Coronary artery (tissue), 2 donors: ENCODE data around the gene CLNK.

Experiments
- DNase-seq: peaks from one replicate; pipeline ENCODE4 v3.0.0-alpha.2; 2017; ENCODE audit warnings: low spot score
- H3K27ac ChIP-seq, 2 donors: fragments of 200-600 bp; sonication (generic); one replicate each; pipeline ENCODE4 v1.5.1; 2016 to 2019
- H3K4me3 ChIP-seq: fragments of 200-600 bp; sonication (generic); 2 replicates; pipeline ENCODE4 v1.5.1; 2016; ENCODE audit warnings: mild to moderate bottlenecking, moderate library complexity
- TF ChIP-seq, protein P1 (sequence below): fragments of 200-600 bp; sonication (generic); IDR thresholded peaks from one replicate; pipeline ENCODE4 v1.5.1; 2019; ENCODE audit warnings: antibody characterized with exemption

Gene CLNK

DNA sequence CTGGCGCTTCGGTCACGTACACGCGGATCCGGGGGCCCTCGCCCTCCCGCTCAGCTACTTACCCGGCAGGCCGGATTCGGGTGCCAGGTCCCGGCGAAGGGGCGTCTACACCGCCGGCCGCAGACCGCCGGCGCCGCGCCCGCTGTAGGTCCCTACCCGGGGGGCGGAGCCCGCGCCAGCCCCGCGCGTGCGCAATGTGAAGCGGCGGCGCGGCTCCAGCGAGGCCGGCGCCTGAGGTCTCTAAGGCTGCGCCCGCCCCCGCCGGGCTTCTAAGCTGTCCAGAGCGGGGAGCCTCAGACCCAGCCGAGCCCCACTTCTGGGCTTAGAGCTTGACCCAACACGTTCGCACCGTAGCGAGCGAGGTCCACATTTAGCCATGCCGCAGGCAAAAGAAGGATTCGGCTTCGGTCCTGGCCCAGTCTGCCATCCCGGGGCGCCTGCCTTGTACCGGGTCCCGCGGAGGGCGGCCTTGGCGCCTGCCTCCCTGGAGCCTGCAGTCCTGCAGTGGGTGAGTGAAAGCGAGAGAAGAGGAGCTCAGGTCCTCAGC lies 227.2 kb downstream of the CLNK start, which contains the start of gene ZNF518B:
Gene ZNF518B, minus strand, starts transcription at position 172 of the 547 bp plus-strand sequence. CDS start 11,098 bp downstream, outside the sequence.
- TF ChIP-seq, protein P1, sequence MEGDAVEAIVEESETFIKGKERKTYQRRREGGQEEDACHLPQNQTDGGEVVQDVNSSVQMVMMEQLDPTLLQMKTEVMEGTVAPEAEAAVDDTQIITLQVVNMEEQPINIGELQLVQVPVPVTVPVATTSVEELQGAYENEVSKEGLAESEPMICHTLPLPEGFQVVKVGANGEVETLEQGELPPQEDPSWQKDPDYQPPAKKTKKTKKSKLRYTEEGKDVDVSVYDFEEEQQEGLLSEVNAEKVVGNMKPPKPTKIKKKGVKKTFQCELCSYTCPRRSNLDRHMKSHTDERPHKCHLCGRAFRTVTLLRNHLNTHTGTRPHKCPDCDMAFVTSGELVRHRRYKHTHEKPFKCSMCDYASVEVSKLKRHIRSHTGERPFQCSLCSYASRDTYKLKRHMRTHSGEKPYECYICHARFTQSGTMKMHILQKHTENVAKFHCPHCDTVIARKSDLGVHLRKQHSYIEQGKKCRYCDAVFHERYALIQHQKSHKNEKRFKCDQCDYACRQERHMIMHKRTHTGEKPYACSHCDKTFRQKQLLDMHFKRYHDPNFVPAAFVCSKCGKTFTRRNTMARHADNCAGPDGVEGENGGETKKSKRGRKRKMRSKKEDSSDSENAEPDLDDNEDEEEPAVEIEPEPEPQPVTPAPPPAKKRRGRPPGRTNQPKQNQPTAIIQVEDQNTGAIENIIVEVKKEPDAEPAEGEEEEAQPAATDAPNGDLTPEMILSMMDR = no peak
- peak within 1 kb of the TSS; percentile 80 for H3K4me3 ChIP-seq
- DNase-seq = no peak
- H3K27ac ChIP-seq = peak within 1 kb of the TSS in 1 of 2 donors; percentile 75

DNA sequence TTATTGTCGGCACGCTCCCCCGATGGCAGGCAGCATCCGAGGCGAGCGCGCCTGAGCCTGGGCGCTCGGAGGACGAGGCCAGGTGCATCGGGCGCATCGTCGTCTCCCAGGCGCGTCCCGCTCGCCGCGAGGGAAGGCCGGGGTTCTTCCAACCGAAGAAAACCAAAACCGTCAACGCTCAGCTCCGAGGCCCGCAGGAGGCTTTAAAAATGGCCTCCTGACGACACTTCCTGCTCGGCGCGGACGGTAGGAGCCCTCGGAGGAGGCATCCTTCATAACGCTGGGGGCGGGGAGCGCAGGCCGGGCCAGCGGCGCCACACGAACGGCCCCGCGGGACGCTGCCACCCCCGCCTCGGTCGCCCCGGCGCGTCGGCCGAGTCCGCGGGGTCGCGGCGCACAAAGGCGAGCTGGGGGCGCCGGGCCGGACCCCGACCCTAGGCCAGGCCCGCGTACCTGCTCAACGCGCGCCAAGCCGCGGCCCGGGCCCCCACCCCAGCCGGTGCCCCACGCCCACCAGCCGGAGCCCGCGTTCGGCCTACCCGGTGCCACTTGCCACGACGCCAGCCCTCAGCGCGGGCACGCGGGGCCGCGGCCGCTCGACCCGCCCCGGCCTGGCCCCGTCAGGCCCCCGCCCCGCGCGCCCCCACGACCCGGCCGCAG lies 227.8 kb downstream of the CLNK start:
- TF ChIP-seq, protein P1 = no peak
- peak overlapping the region in 1 of 2 donors; percentile 75 for H3K27ac ChIP-seq
- no peak for DNase-seq

DNA sequence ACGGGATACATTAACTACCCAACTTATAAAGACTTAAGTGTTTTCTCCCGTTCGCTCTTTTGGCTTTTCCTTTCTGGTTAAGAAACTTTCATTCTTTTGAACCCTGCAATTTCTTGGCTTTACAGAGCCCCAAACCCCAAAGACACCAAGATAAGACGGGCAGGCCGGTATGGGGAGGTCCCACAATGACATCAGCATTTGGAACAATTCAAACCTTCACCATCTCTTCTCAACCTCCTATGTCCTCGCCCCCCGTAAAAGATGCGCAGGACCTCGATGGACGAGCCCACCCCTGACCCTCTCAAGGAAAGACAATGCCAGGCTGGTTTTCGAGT lies 228.3 kb downstream of the CLNK start:
- peak overlapping the region; percentile 80 for H3K4me3 ChIP-seq
- H3K27ac ChIP-seq = no peak overlapping the region
- no peak for DNase-seq
- TF ChIP-seq, protein P1 = no peak

More for the DNA sequence above, 227.8 kb downstream of the CLNK start:
- peak overlapping the region; percentile 80 for H3K4me3 ChIP-seq

DNA sequence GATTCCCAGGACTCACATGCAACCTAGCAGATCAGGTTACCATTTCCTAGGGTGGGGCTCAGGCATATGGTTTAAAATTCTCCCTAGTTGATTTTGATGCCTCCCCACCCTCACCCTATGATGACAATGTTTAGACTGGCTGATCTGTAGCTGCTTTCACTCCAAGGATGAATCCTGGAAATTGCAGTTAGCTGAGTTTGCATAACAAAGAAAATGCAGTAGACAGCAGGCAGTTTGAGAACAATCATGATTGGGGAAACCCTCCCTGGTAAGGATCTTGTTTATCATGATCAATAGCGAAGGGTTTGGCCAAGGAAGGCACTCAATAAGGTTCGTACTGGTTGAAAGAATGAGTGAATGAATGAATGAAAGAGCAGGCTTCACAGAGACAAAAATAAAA lies 229.4 kb downstream of the CLNK start:
- DNase-seq = no peak
- Histone ChIP-seq H3K4me3 (no peak overlapping the region), H3K27ac (no peak overlapping the region)
- TF ChIP-seq, protein P1 = no peak

DNA sequence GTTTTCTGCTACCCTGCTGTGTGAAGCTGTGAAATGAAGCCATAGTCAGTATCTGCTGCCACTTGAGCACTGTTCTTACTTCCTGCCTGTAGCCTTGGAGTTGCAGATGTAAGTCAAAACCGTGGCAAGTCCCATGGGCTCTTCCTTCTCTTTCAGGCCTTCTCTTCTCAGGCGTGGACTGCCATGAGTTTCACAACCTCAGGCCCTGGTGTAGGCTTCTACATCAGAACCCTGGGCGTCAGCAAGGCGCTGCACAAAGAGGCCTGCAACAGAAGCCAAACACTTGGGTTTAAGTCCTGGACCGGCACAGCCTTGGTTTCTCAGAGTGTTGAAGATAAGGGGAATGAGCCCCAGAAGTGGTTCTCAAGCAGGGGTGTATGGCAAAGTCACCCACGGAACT lies 229.8 kb downstream of the CLNK start:
- H3K27ac ChIP-seq = no peak overlapping the region
- no peak overlapping the region for H3K4me3 ChIP-seq
- DNase-seq = no peak
- TF ChIP-seq, protein P1 = no peak

DNA sequence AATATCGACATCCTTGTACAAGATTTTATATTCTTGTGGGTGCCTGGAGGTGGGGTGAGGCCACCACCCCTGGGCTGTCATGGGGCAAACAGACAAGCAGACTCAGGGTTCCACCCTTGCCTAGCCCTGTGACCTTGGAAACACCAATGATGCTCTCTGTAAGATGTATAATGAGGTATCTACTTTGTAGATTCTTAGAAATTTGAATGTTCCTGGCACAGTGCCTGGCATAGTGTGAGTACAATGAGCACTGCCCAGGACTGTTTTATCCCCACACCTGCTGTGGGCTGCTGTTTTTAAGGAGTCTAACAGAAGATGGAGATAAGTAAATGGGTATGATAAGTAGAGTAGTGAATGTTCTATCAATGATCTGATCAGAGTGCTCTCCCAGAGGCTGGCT lies 230.4 kb downstream of the CLNK start:
- no peak overlapping the region for H3K27ac ChIP-seq
- DNase-seq = no peak
- TF ChIP-seq, protein P1 = no peak
- H3K4me3 ChIP-seq = no peak overlapping the region

DNA sequence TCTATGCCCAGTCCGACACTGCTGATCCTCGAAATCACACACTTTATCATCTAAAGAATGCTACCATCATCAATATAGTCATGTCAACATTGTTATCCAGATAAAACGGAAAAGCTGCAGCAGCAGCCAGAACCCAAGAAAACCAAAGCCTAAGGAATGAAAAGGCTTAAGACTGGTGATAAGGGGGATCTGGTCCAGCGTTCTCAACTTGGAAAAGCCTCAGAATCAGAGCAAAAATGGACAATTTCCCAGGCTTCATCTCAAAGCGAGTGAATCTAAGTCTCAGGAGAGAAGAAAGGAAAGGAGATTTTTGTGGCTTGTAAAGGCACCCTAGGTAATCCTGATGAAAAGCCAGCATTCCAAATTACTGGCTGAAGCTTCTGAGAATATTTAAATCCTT lies 235.6 kb downstream of the CLNK start:
- TF ChIP-seq, protein P1 = no peak
- Histone ChIP-seq H3K27ac (no peak overlapping the region), H3K4me3 (no peak overlapping the region)
- no peak for DNase-seq
